Smooth muscle cell (in vitro differentiated cells): ENCODE results near the gene MYO18B. TPM values are rescaled to one million over a fixed set of nuclear protein-coding genes. Genes with fewer than 3 reads are reported as not detected.

Experiments
- DNase-seq: peaks from one replicate; lab custom pipeline; 2025; ENCODE audit not compliant: unreplicated experiment; lab: John Stamatoyannopoulos, UW
- H2AFZ ChIP-seq: fragments of 200-600 bp; sonication (generic); 2 replicates; pipeline ENCODE4 v1.6.0; 2016; ENCODE audit warnings: antibody characterized with exemption, low read depth, mild to moderate bottlenecking
- H3F3A ChIP-seq: fragments of 200-600 bp; sonication (generic); 2 replicates; pipeline ENCODE4 v1.6.0; 2017; ENCODE audit warnings: antibody characterized with exemption, low read depth
- H3K27ac ChIP-seq: fragments of 200-600 bp; sonication (generic); 2 replicates; pipeline ENCODE4 v1.5.1; 2016; ENCODE audit warnings: low read depth, mild to moderate bottlenecking
- H3K27me3 ChIP-seq: fragments of 200-600 bp; sonication (generic); 2 replicates; pipeline ENCODE4 v1.6.1; 2016; ENCODE audit warnings: low read depth, mild to moderate bottlenecking
- H3K36me3 ChIP-seq: fragments of 200-600 bp; sonication (generic); 2 replicates; pipeline ENCODE4 v1.5.1; 2016; ENCODE audit warnings: low read depth
- H3K4me1 ChIP-seq: fragments of 200-600 bp; sonication (generic); 2 replicates; pipeline ENCODE4 v1.5.1; 2016; ENCODE audit warnings: low read depth
- H3K4me2 ChIP-seq: fragments of 200-600 bp; sonication (generic); 2 replicates; pipeline ENCODE4 v1.6.0; 2016; ENCODE audit warnings: mild to moderate bottlenecking
- H3K4me3 ChIP-seq: fragments of 200-600 bp; sonication (generic); 2 replicates; pipeline ENCODE4 v1.5.1; 2016; ENCODE audit warnings: mild to moderate bottlenecking
- H3K79me2 ChIP-seq: fragments of 200-600 bp; sonication (generic); 2 replicates; pipeline ENCODE4 v1.6.0; 2016; ENCODE audit warnings: low read depth, mild to moderate bottlenecking
- H3K9ac ChIP-seq: fragments of 200-600 bp; sonication (generic); 2 replicates; pipeline ENCODE4 v1.6.0; 2016; ENCODE audit warnings: low read depth
- H3K9me3 ChIP-seq: fragments of 200-600 bp; sonication (generic); replicated peaks from 2 replicates; pipeline ENCODE4 v1.5.1; 2016; ENCODE audit warnings: low read depth
- H4K20me1 ChIP-seq: fragments of 200-600 bp; sonication (generic); 2 replicates; pipeline ENCODE4 v1.6.0; 2016; ENCODE audit warnings: low read depth
- WGBS: methylation state at CpG from one replicate; pipeline ENCODE4 v1.1.7; 2016; ENCODE audit warnings: low lambda C conversion rate; 5-methylcytosine and 5-hydroxymethylcytosine counted together
- polyA plus RNA-seq: library from polyadenylated mRNA; unstranded; fragments of >200 nt; fragmentation: Nextera tagmentation; extraction: Ambion mirVana; gene quantifications from 2 replicates; pipeline ENCODE4 v1.2.1, GENCODE V29; 2016
- total RNA-seq: library from RNA; depleted of rRNA; stranded (reverse); fragments of >200 nt; gene quantifications from 2 replicates; pipeline ENCODE4 v1.2.3, GENCODE V29; 2014
- TF ChIP-seq, protein P1 (sequence below): fragments of 200-600 bp; sonication (generic); IDR thresholded peaks from 2 replicates; pipeline ENCODE4 v1.5.1; 2017; ENCODE audit warnings: borderline replicate concordance, mild to moderate bottlenecking, antibody characterized with exemption; ENCODE audit not compliant: insufficient read depth, poor library complexity, severe bottlenecking

The MYO18B gene
- total and polyA plus RNA-seq, 2 experiments from 2014 or later: 0.13 to 1.2 TPM

DNA sequence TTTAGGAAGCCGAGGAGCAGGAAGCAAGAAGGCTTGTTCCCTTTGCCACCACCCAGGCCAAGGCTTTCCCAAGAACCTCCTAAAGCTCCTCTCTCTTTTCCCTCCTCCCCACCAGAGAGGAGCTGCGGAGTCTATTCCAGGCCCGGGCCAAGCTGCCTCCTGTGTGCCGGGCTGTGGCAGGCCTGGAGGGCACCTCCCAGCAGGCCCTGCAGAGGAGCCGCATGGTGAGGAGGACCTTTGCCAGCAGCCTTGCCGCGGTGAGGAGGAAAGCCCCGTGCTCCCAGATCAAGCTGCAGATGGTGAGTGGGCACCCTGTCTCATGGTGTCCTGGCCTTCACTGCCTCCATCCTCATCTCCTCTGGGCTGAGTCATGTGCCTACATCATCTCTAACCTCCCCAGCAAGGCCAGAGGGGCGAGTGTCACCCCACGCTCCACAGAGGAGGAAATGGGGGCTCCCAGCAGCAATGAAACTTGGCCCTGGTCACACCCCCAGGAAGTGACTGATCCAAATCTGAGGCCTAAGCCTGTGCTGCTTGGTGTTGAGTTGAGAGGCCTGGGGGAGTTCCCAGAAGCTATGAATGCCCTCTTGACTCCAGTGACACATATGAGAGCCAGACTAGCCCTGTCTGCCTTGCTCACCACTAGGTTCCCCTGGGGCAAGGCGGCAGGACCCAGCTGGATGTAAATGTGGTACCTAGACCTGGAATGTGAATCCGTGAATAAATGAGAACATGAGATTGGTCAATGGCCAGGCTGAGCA lies 104.2 kb downstream of the MYO18B start:
- H3F3A ChIP-seq: no peaks in the 10 kb centered on the region
- no peak overlapping the region for H3K27ac ChIP-seq
- H3K9me3 ChIP-seq: no peaks in the 10 kb centered on the region
- WGBS: 86% methylated on average over 12 of the region's 12 CpGs
- H3K9ac ChIP-seq: no peak overlapping the region
- H3K79me2 ChIP-seq: no peaks in the 10 kb centered on the region
- no peak for DNase-seq
- H3K4me2 ChIP-seq: no peak overlapping the region
- H3K27me3 ChIP-seq: peaks cover 5% of the 10 kb centered on the region
- H3K4me1 ChIP-seq: no peaks in the 10 kb centered on the region
- no peak overlapping the region for H2AFZ ChIP-seq
- H4K20me1 ChIP-seq: no peaks in the 10 kb centered on the region
- no peaks in the 10 kb centered on the region for H3K36me3 ChIP-seq
- H3K4me3 ChIP-seq: no peak overlapping the region
- TF ChIP-seq, protein P1, sequence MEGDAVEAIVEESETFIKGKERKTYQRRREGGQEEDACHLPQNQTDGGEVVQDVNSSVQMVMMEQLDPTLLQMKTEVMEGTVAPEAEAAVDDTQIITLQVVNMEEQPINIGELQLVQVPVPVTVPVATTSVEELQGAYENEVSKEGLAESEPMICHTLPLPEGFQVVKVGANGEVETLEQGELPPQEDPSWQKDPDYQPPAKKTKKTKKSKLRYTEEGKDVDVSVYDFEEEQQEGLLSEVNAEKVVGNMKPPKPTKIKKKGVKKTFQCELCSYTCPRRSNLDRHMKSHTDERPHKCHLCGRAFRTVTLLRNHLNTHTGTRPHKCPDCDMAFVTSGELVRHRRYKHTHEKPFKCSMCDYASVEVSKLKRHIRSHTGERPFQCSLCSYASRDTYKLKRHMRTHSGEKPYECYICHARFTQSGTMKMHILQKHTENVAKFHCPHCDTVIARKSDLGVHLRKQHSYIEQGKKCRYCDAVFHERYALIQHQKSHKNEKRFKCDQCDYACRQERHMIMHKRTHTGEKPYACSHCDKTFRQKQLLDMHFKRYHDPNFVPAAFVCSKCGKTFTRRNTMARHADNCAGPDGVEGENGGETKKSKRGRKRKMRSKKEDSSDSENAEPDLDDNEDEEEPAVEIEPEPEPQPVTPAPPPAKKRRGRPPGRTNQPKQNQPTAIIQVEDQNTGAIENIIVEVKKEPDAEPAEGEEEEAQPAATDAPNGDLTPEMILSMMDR: no peak

- Histone ChIP-seq H3K4me3 (no peak overlapping the region), H2AFZ (no peak overlapping the region), H3K9ac (no peak overlapping the region), H4K20me1 (no peaks in the 10 kb centered on the region), H3K4me1 (no peaks in the 10 kb centered on the region), H3K4me2 (no peak overlapping the region), H3F3A (no peaks in the 10 kb centered on the region), H3K9me3 (no peaks in the 10 kb centered on the region), H3K27ac (no peak overlapping the region), H3K27me3 (peaks cover 5% of the 10 kb centered on the region), H3K79me2 (no peaks in the 10 kb centered on the region), H3K36me3 (no peaks in the 10 kb centered on the region)
- no peak for DNase-seq
- 92% methylated on average over 3 of the region's 3 CpGs for whole genome bisulfite sequencing
- TF ChIP-seq, protein P1: no peak
Observed at GRCh38 chr22:25847451-25847850, 105.5 kb downstream of the MYO18B start.

GRCh38 chr22:25848954-25849353 lies 107.0 kb downstream of the MYO18B start:
- Histone ChIP-seq H3K4me3 (no peak overlapping the region), H3K9me3 (no peaks in the 10 kb centered on the region), H3K27me3 (peaks cover 5% of the 10 kb centered on the region), H3K4me1 (no peaks in the 10 kb centered on the region), H3K79me2 (no peaks in the 10 kb centered on the region), H4K20me1 (no peaks in the 10 kb centered on the region), H3K27ac (no peak overlapping the region), H3F3A (no peaks in the 10 kb centered on the region), H3K36me3 (no peaks in the 10 kb centered on the region), H3K4me2 (no peak overlapping the region), H2AFZ (no peak overlapping the region), H3K9ac (no peak overlapping the region)
- TF ChIP-seq, protein P1: no peak
- DNase-seq: no peak
- 93% methylated on average over 10 of the region's 10 CpGs for WGBS

- no peak for DNase-seq
- no peaks in the 10 kb centered on the region for H4K20me1 ChIP-seq
- H3K27me3 ChIP-seq: peaks cover 5% of the 10 kb centered on the region
- H3K9me3 ChIP-seq: no peaks in the 10 kb centered on the region
- TF ChIP-seq, protein P1: no peak
- no peak overlapping the region for H3K9ac ChIP-seq
- WGBS: 92% methylated on average over 6 of the region's 6 CpGs
- H2AFZ ChIP-seq: no peak overlapping the region
- H3K27ac ChIP-seq: no peak overlapping the region
- H3K36me3 ChIP-seq: no peaks in the 10 kb centered on the region
- H3K4me3 ChIP-seq: no peak overlapping the region
- H3K4me2 ChIP-seq: no peak overlapping the region
- H3K4me1 ChIP-seq: no peaks in the 10 kb centered on the region
- no peaks in the 10 kb centered on the region for H3F3A ChIP-seq
- H3K79me2 ChIP-seq: no peaks in the 10 kb centered on the region
Observed at GRCh38 chr22:25849522-25849921, 107.5 kb downstream of the MYO18B start.
